Left lung (tissue), 10 donors: Measurements from ENCODE around the gene BHLHE40. TPM values are rescaled to one million over a fixed set of nuclear protein-coding genes. Genes with fewer than 3 reads are reported as not detected.

Experiments used
- ATAC-seq: fragments of 200-7000 bp; cut with Tn5 transposase; one replicate; pipeline ENCODE4 v1.9.1; 2020; ENCODE audit warnings: moderate library complexity
- DNase-seq, 4 donors: peaks; one replicate each; pipeline ENCODE4 v3.0.0-alpha.2; 2013 to 2020
- H3K27ac ChIP-seq, 2 donors: fragments of 200-600 bp; sonication (generic) in 1 of 2; one replicate each; pipeline versions ENCODE4 v1.5.0 to v1.8.0; 2020 to 2021
- H3K27me3 ChIP-seq, 2 donors: fragments of 200-600 bp; sonication (generic) in 1 of 2; one replicate each; pipeline versions ENCODE4 v1.5.0 to v1.8.0; 2020 to 2021
- H3K36me3 ChIP-seq, 2 donors: fragments of 200-600 bp; sonication (generic) in 1 of 2; one replicate each; pipeline versions ENCODE4 v1.5.0 to v1.8.0; 2020 to 2021
- H3K4me1 ChIP-seq, 2 donors: fragments of 200-600 bp; one replicate each; pipeline ENCODE4 v1.8.0; 2021
- H3K4me3 ChIP-seq, 2 donors: fragments of 200-600 bp; sonication (generic) in 1 of 2; one replicate each; pipeline versions ENCODE4 v1.5.0 to v1.8.0; 2020 to 2021; ENCODE audit warnings: mild to moderate bottlenecking in 1 of 2
- H3K9me3 ChIP-seq, 2 donors: fragments of 200-600 bp; sonication (generic) in 1 of 2; one replicate each; pipeline versions ENCODE4 v1.5.0 to v1.8.0; 2020 to 2021
- CTCF ChIP-seq, 2 donors: fragments of 200-600 bp; sonication (generic) in 1 of 2; IDR thresholded peaks; one replicate each; pipeline versions ENCODE4 v1.5.0 to v1.8.0; 2021; ENCODE audit warnings: antibody characterized with exemption in 2 of 2
- intact Hi-C, 2 donors: fragments of 100-400 bp; cut with DNase I; formaldehyde crosslinking; loops; one replicate each; pipeline versions ENCODE4 v1.11.2 to v1.14.2; 2022
- polyA plus RNA-seq, 6 donors: library from polyadenylated mRNA; unstranded; fragments of 120-200 nt; gene quantifications; one replicate each; pipeline ENCODE4 v1.2.1, GENCODE V29; 2013; ENCODE audit not compliant: insufficient read length in 6 of 6
- total RNA-seq, 2 donors: library from RNA; stranded (reverse); fragmentation: NEBNext Ultra II Directional; extraction: Animal tissue kit (Norgen Biotek cat#: 25700); gene quantifications; one replicate each; pipeline ENCODE4 v1.2.1, GENCODE V29; 2021
- donor health status: DM: no; HTN: yes; CAD: no.
- donor health status: DM: no; HTN: no; CAD: no.

BHLHE40 gene
- total and polyA plus RNA-seq, 8 donors, result 17.9 to 97.5 (median 27.3) TPM

DNA sequence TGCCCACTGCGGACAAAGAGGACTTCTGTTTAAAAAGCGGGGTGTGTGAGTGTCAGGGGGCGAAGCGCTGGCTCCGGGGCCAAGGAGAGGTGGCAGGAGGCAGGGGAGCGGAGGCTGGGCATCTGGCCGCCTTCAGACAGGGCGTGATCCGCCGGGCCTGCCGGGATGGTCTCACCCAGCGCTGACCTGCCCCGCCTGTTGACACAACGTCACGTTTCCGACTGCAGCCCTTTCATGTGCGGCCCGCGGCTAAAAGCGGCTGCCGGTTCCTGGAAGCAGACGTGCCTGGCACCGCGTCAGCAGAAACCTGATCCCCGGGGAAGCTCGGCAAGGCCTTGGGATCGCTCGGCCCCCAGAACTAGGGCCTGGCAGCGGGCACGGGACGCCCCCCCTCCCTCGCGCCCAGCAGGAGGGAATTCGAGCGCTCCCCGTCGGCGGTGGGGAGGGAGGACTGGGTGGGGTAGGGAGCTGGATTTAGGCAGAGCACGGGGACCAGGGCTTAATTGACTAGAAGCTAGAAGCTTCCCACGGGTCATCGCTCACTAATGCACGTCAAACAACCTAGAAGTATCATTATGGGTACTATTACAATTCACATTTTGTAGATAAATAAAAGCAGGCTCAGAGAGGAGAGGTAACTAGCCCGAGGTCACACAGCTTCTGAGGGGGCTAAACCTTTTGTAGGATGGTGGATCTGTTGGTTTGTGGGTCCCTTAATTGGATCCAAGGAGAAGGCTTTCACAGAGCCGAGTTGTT, 7.7 kb downstream of the BHLHE40 start:
- no peak for TF ChIP-seq CTCF (IDR thresholded peaks at IDR 0.05)
- Histone ChIP-seq H3K36me3 (peaks cover 0 to 25% of the 10 kb centered on the region in 2 donors), H3K27ac (peak overlapping the region; percentile 99 to 100), H3K4me3 (peak overlapping the region; percentile 25 to 35), H3K27me3 (no peaks in the 10 kb centered on the region), H3K9me3 (no peaks in the 10 kb centered on the region), H3K4me1 (peaks cover 38 to 80% of the 10 kb centered on the region in 2 donors)
- ATAC-seq (peak; percentile 81), DNase-seq (peak; percentile 90 to 98 (median 97))
- intact Hi-C loops, result no loop called here

- H3K4me1 ChIP-seq, result peaks cover 35 to 73% of the 10 kb centered on the region in 2 donors
- intact Hi-C loops, result no loop called here
Observed at GRCh38 chr3:4987538-4988296, 8.5 kb downstream of the BHLHE40 start.

GRCh38 chr3:4988983-4989834, 10.0 kb downstream of the BHLHE40 start:
- Histone ChIP-seq H3K27me3 (no peaks in the 10 kb centered on the region), H3K4me3 (no peak overlapping the region), H3K4me1 (peaks cover 24 to 66% of the 10 kb centered on the region in 2 donors), H3K27ac (no peak overlapping the region), H3K9me3 (no peaks in the 10 kb centered on the region), H3K36me3 (peaks cover 0 to 4% of the 10 kb centered on the region in 2 donors)
- intact Hi-C loops, result no loop called here
- TF ChIP-seq CTCF (IDR thresholded peaks at IDR 0.05), result no peak
- ATAC-seq, result no peak
- no peak for DNase-seq

More at GRCh38 chr3:4987538-4988296, 8.5 kb downstream of the BHLHE40 start:
- DNase-seq (no peak), ATAC-seq (no peak)
- Histone ChIP-seq H3K9me3 (no peaks in the 10 kb centered on the region), H3K4me3 (peak overlapping the region in 1 of 2 donors; percentile 35), H3K36me3 (peaks cover 0 to 18% of the 10 kb centered on the region in 2 donors), H3K27me3 (no peaks in the 10 kb centered on the region), H3K27ac (peak overlapping the region; percentile 99 to 100)
- no peak for TF ChIP-seq CTCF (IDR thresholded peaks at IDR 0.05)

GRCh38 chr3:4990069-4990468, 10.8 kb downstream of the BHLHE40 start:
- no peak for ATAC-seq
- no peaks in the 10 kb centered on the region for H3K27me3 ChIP-seq
- no peak for DNase-seq
- H3K4me3 ChIP-seq, result no peak overlapping the region
- TF ChIP-seq CTCF (IDR thresholded peaks at IDR 0.05), result no peak
- H3K36me3 ChIP-seq, result no peaks in the 10 kb centered on the region
- H3K9me3 ChIP-seq, result no peaks in the 10 kb centered on the region
- peaks cover 18 to 66% of the 10 kb centered on the region in 2 donors for H3K4me1 ChIP-seq
- no peak overlapping the region for H3K27ac ChIP-seq
- intact Hi-C loops, result no loop called here
